Measurements from ENCODE around the gene LPP.
A peak's percentile ranks its signal among the peaks of the same experiment; 100 is the strongest.
"Not testable (repeated sequence)": the region's sequence is repeated elsewhere in the genome, so short reads cannot be mapped to it uniquely, and the experiment has no call there.

LPP gene, protein sequence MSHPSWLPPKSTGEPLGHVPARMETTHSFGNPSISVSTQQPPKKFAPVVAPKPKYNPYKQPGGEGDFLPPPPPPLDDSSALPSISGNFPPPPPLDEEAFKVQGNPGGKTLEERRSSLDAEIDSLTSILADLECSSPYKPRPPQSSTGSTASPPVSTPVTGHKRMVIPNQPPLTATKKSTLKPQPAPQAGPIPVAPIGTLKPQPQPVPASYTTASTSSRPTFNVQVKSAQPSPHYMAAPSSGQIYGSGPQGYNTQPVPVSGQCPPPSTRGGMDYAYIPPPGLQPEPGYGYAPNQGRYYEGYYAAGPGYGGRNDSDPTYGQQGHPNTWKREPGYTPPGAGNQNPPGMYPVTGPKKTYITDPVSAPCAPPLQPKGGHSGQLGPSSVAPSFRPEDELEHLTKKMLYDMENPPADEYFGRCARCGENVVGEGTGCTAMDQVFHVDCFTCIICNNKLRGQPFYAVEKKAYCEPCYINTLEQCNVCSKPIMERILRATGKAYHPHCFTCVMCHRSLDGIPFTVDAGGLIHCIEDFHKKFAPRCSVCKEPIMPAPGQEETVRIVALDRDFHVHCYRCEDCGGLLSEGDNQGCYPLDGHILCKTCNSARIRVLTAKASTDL

DNA sequence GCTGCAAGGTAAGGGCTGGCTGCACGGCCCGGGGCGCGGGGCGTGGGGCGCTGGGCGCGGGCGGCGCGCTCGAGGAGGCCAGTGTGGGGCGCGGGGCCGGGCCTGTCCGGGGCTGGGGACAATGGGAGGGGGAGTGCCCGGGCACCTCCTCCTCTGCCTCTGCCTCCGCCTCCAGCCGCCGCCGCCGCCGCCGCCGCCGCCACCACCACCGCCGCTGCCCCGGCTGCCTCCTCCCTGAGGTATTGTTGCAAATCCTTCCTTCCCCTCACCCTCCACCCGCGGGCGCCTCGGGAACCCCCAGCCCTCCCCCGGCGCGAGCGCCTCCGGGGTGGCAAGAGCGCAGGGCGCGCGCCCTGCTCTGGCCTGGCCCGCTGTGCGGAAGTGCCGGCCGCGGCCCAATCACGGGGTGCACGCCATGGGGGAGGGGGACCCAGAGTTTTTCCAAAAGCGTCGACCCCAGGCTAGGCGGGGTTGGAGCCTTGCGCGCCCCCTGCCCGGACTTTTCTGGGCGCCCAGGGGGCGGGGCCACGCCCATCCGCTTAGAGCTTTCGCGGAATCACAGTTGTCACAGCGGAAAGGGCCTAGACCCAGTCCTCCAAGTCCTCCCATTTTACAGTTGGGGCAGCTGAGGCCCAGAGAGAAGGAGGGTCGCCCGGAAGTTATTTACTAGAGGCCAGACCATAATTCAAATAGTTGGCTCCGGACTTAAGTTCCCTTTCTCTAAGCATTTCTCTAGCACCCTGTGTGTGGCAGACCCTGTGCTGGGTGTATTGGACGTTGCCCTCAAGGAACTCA is at the start of gene LPP:
TSS of gene LPP (plus strand) at position 144 of the 795 bp plus-strand sequence. CDS start 251,964 bp downstream, outside the sequence.
- DNase-seq (ENCODE audit: low read depth), result peak; percentile 85

DNA sequence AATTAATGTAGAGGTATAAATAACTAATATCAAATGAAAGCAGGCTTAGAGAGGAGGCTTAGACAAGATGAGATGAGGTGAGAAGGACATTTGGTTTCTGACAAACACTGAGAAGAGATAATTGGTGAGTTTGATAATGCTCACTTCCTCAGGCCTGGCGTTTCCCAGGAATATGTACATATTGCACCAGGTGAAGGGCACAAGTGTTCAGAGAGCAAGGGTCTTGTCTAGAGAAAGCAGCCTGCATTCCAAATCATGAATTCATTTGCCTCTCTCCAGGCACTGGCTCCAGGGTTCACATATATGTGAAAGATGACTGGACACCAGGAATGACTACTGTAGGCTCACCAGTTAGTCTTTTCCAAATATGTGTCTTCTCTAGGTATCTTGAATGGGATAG is 48.0 kb upstream of the LPP start:
- DNase-seq (ENCODE audit: low read depth), result no peak

DNA sequence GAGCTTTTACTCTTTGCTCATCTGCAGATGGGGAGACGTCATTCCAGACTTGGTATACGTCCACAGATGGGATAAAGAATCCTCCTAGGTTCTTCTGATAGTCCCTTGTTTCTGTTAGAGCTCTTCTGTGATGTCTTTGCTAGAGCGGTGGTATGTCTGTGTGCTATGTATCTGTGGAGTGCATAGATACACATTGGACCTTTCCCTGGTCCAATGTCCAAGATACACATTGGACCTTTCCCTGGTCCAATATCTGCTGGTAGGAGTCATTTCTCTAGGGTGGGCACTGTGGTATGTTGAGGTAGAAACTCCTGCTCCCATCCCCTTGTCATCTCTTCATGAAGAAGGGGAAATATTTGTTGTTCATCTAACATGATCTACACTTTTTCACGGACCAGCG is 47.5 kb upstream of the LPP start:
- no peak for DNase-seq (ENCODE audit: low read depth)

DNA sequence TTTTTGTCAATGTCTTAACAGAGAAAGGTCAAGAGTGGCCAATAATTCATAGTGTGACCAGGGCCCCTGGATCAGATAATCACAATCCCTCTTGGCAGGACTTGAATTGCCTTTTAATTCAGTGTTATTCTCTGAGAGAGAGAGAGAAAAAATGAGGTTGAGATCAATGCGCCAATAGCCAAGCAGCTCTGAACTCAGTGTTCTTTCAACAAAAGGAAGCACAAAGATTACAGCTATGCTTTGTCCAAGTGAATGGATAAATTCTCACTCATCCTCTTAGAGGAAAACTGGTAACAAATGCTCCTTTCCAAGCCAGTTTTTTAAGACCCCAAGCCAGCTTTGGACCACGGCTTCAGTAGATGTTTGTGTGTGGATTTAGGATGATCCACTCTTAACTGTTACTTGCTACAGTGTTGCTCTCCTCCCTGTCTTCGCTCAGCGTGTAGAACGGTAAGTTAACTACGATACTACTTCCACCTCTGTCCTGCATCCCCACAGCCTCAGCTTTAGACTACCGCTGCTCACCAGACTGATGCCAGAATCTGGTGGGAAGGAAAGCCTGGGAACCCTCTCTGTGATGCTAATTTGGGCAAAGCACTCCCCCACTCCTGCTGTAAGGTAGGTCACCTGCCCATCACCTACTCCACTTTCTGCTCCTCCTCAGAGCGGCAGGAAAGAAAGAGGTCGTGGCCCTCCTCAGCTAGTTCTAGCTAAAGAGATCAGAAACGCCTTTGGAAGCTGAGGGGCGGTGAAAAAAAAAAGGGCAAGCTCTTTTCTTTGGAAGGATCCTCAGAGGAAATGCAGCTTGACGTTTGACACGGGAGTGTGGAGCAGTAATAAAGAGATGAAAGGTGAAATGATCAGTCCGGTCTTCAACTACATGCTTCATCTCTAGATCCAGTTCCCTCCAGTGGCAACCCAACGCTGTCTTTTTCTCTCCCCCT is 46.8 kb upstream of the LPP start:
- no peak for DNase-seq (ENCODE audit: low read depth)

DNA sequence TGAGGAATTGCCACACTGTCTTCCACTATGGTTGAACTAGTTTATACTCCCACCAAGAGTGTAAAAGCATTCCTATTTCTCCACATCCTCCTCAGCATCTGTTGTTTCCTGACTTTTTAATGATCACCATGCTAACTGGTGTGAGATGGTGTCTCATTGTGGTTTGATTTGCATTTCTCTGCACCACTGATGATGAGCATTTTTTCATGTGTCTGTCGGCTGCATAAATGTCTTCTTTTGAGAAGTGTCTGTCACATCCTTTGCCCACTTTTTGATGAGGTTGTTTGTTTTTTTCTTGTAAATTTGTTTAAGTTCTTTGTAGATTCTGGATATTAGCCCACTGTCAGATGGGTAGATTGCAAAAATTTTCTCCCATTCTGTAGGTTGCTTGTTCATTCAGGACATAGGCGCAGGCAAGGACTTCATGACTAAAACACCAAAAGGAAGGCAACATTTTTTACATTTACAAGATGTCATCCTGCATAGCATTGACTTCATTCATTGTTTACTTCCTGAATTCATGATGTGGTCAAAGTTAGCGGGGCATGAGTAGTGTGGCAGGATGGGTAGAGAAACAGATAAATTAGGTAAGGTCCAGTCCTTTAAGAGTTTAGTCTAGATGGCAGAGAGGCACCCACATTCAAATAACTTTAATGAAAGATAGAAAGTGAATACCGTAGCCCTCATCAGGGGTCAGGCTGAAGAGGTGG is 45.1 kb upstream of the LPP start:
- no peak for DNase-seq (ENCODE audit: low read depth)

DNA sequence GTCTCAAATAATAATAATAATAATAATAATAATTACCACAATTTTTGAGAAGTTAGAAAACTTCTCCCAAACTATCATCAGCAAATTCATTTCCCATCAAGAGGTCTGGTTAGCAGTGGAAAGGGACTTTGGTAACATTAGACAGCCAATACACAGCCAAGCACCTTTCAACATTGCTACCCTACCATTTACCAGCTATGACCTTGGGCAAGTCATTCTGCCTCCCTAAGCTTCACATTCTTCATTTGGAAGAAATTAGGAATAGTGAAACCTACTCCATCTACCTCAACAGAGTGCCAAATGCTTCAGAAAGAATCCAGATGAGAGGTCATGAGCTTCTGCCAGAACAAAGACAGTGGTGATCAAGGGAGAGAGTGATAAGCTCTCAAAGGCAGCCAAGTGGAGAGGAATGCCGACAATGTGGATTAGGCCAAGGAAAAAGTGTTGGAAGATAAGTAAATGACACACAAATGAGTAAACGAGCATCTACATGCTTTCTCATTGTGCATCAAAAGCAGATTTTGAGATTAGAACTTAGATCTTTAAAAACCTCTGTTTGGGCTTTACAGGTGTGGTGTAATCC is 42.9 kb upstream of the LPP start:
- no peak for DNase-seq (ENCODE audit: low read depth)

DNA sequence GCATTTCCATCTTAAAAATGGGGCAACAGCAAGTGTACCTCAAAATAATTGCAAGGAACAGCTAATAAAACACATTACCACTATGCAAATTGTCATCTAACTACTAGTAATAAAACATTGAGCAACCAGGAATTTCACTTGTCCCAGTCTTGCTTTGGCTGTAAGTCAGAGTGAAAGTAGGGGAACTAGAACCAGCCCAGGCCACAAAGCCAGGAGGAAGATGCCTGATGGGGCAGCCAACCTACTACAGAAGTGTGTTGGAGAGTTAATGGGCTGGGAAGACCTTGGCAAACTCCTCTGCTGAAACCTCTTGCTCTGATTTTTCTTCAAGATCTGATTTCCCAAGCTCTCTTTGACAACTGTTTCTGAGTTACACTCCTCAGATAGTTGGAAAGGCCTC is 40.2 kb upstream of the LPP start:
- no peak for DNase-seq (ENCODE audit: low read depth)

DNA sequence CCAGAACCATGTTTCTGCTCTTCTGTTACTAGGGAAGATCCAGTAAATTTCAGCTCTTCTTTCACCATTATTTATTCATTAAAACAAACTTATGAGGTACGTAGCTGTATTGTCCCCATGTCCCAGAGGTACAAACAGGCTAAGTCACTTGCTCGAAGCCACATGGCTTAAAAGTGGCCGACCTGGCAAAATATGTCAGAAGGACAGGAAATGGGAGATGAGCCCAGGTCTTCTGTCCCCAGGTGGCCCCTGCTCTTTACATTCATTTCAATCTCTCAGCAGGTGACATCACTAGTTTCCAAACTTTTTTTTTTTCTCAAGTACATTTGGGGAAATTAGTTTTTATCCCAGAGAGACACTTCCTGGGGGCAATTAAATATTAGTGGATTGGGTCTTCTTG is 34.1 kb upstream of the LPP start:
- DNase-seq (ENCODE audit: low read depth), result no peak

DNA sequence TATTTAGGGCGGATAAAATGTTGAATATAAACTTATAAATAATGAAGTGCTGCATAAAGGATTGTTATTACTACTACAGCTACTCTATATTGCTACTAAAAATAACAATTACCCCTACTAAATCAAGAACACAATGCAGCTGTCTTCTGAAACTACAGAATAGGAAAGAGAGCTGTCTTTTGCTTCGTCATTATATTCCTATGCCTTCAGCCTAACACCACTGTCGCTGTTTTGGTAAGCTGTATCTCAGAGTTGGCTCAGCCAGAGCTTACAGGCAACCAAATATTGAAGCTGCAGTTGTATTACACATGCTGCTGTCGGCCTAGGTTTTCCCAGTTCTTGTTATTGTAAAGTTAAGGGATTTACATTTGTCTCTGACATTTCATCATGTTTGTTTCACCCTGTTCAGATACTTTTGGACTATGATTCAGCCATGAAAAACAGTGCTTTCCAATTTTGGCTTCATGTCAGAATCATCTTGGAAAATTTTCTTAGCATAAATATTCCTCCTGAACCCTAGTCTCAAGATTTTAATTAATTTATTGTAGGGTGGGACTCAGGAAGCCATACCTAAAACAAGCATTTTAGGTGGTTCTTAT is 31.3 kb upstream of the LPP start:
- DNase-seq (ENCODE audit: low read depth), result no peak

DNA sequence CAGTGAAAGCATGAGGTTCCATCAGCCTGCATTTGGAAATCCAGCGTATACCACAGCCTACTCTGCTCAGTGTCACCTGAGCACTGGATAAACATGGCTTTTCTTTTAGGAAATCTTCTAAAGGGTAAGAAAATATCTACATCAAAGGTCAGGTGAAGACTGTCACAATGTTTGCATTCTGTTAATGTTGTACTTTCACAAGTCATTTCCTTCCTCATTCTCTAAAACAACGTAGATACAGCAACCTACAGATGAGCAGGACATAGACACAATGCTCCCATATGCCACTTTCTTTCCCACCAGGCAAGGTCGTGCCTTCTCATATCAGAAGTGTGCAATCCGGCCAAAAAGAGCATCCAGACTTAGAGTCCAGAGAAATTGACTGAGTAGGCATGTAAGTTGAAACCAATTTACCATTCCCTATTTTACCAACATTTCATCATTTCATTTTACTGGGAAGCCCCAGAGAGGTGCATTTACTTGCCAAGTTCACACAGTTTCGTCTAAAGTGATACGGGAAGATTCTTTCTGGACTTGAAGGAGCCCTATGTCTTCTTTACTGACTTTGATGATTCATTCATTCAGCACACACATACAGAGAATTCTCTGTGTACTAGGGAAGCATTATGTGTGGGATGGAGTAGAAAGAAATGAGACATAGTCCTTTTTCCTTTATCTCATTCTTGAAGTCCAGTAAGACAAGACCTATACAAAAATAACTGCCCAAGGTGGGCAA is 30.6 kb upstream of the LPP start:
- no peak for DNase-seq (ENCODE audit: low read depth)

DNA sequence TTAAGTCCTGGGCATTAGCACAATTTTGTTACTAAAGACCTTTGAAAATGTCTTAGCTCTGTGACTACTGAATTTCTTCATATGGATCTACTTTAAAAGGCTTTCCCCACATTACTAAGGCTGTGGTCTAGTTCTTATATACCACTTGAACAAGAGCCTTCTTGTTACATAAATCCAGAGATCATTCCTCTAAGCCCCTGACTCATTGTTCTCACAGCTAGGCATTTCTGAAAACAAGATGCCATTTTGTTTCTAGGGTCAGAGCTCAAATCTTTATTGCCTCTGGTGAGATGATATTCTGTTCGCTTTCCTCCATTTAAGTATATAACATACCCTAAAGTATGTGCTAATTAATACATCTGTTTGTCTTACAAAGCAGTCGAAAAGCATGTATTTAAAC is 29.8 kb upstream of the LPP start:
- DNase-seq (ENCODE audit: low read depth), result peak; percentile 16

DNA sequence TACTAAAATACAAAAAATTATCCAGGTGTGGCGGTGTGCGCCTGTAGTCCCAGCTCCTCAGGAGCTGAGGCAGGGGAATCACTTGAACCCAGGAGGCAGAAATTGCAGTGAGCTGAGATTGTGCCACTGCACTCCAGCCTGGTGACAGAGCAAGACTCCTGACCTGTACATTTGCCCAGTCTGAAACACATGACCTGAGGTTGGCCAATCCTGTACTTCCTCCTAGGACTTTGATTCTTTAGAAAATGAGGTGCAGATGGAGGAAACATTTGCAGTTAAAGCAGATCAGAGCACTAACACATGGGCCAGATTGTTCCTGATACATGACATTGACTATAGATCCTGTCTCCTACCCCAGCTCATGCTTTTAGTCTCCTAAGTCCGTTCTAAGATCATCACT is 28.9 kb upstream of the LPP start:
- DNase-seq (ENCODE audit: low read depth), result no peak

DNA sequence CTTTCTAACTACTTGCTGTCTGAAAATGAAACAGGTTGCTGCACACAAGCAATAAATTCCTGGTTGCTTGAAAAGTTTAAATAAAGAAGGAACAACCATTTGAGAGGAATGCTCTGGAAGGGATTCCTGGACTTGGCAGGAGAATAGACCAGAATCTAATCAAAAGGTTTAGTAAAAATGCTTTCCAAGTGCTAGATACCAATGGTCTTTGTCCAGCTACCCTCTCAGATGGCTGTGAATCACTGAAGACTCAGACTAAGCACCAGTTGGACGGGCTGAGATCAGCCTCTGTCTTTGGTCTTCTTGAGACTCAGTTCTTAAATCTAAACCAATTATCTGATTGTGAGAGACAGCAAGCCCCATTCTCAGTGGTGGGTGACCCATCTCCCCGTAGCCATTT is 27.7 kb upstream of the LPP start:
- no peak for DNase-seq (ENCODE audit: low read depth)

DNA sequence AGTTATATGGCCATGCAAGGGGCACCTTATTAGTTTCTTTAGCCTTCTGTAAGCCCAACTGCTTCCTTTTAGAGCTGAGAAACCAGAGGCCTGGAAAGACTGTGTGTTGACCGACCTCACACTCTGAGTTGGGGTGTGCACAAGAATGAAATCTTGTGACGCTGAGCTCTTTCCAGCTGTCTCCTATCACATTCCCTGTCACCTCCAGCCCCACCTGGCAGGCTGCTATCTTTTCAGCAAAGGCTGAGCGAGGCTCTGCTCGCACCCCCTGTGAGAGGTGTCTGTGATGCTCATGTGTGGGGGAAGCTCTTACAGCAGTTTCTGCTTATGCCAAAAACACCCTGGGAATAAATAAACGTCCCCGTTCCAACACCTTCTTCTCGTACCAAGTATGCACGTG is 27.0 kb upstream of the LPP start:
- no peak for DNase-seq (ENCODE audit: low read depth)

DNA sequence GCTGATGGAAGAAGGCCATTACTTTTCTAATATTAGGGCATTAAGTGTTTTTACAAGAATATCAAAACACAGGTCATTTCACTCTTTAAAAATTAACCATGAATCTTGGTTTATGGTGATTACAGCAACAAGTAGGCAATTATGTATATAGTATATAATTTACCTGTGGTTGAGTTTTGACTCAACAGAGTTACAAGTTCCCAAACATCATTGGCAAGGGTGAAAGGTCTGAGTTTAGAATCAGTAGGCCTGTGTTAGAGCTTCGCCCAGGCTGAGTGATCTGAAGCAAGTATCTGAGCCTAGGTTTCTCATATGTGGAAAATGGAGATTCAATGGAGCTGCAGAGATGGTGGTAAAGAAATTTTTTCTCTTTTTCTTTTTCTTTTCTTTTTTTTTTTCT is 25.1 kb upstream of the LPP start:
- no peak for DNase-seq (ENCODE audit: low read depth)

DNA sequence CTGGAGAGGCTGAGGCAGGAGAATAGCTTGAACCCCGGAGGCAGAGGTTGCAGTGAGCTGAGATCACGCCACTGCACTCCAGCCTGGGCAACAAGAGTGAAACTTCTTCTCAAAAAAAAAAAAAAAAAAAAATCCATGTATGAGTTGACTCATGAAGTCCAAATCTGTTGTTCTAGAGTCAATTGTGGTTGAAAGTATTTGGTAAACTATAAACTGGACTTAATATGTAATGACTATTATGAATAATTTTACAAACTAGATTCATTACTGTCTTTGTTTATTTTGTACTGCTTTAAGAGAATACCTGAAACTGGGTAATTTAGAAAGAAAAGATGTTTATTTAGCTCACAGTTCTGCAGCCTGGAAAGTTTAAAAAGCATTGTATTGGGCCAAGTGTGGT is 22.9 kb upstream of the LPP start:
- DNase-seq (ENCODE audit: low read depth), result not testable (repeated sequence)

DNA sequence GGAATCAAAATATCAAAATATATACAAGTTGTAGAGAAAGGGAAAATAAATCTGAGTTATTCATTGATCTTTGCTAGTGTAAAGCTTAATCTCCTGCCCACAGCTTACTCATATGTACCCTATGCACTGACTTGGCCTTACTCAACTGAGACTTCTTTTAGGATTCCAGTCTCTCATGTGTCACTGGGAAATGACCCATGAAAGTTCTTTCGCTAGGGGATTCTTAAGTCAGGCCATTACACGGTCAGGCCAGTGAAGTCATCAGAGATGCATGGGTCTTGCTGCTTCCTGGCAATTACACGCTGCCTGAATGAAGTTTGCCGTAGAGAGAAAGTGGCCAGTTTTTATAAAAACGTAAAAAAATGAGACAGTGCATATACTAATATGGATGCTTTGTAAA is 20.7 kb upstream of the LPP start:
- DNase-seq (ENCODE audit: low read depth), result peak; percentile 66

DNA sequence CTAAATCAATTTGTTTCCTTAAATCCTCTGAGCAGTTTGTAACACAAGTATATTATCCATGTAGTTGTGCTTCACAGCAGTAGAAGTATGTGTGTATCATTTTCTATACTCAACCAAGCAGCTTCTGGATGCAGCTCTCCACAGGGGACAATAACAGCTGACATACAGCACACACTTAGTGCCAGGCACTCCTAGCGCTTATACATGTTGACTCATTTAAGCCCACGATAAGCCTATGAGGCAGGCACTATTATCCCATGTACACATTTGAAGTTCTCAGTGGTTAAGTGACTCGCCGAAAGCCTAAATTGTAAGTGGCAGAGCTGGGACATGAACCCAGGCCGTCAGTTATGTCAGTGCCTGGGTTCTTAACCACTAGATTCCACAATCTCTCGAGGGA is 20.3 kb upstream of the LPP start:
- peak; percentile 40 for DNase-seq (ENCODE audit: low read depth)

DNA sequence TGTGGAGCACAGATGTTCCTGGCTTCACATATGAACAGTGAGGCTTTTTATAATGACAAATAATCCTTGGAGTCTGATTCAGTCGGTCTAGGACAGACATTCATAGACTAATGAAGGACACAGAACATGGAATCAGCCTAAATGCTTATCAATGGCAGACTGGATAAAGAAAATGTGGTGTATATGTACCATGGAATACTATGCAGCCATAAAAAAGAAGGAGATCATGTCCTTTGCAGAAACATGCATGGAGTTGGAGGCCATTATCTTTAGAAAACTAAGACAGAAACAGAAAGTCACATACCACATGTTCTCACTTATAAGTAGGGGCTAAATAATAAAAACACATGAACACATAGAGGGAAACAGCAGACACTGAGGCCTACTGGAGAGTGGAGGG is 19.9 kb upstream of the LPP start:
- DNase-seq (ENCODE audit: low read depth), result no peak

DNA sequence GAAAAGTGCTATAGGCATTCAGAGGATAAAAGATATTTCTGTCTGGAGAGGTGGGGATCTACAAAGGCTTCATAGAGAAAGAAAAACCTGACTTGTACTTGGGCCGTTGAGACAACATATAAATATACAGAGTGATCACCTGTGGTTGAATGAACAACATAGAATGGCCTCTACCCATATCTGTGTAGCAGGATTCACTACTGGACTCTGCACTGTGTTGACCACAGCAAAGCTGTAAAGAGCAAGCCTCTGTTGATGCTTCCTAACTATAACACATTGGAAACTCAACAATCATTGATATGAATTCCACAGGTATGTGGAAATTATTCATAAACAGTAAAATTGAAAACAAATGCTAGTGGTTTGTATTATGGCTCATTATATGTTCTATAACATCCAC is 19.1 kb upstream of the LPP start:
- DNase-seq (ENCODE audit: low read depth), result no peak

All from ELR (cell line).